Stimulated activated memory B cell treated with anti-CD40 and anti-IgM and Interleukin-4, amounts not matched to agents 10 μg/mL and 1 μg/mL and 100 μg/mL, for 72 hours (primary cell): ENCODE data around the gene BTD.

Experiments used
- ATAC-seq: fragments of 150-1000 bp; cut with Tn5 transposase; 2 replicates; pipeline ENCODE4 v1.10.0; 2021
- H3K27ac Mint-ChIP-seq: one replicate; pipeline ENCODE4 v1.8.0; 2022; ENCODE audit warnings: mild to moderate bottlenecking, mixed read lengths
- H3K27me3 Mint-ChIP-seq: one replicate; pipeline ENCODE4 v1.8.0; 2022; ENCODE audit warnings: mixed read lengths
- H3K36me3 Mint-ChIP-seq: one replicate; pipeline ENCODE4 v1.8.0; 2022; ENCODE audit warnings: mixed read lengths
- H3K4me1 Mint-ChIP-seq: one replicate; pipeline ENCODE4 v1.8.0; 2022; ENCODE audit warnings: mixed read lengths
- H3K4me3 Mint-ChIP-seq: one replicate; pipeline ENCODE4 v1.8.0; 2022; ENCODE audit warnings: mild to moderate bottlenecking, moderate library complexity, mixed read lengths
- H3K9me3 Mint-ChIP-seq: one replicate; pipeline ENCODE4 v1.8.0; 2022; ENCODE audit warnings: mixed read lengths

The BTD gene

GRCh38 chr3:15693355-15693754 lies 91.8 kb downstream of the BTD start:
- no peak for ATAC-seq
- H3K36me3 Mint-ChIP-seq: peaks cover 69% of the 10 kb centered on the region
- H3K4me1 Mint-ChIP-seq: peaks cover 5% of the 10 kb centered on the region
- no peak overlapping the region for H3K27ac Mint-ChIP-seq
- H3K9me3 Mint-ChIP-seq: no peaks in the 10 kb centered on the region
- no peak overlapping the region for H3K4me3 Mint-ChIP-seq
- H3K27me3 Mint-ChIP-seq: no peaks in the 10 kb centered on the region

GRCh38 chr3:15694628-15695027 lies 93.1 kb downstream of the BTD start:
- Mint-ChIP-seq H3K9me3 (no peaks in the 10 kb centered on the region), H3K36me3 (peaks cover 76% of the 10 kb centered on the region), H3K4me1 (peaks cover 9% of the 10 kb centered on the region), H3K4me3 (no peak overlapping the region), H3K27ac (no peak overlapping the region), H3K27me3 (no peaks in the 10 kb centered on the region)
- ATAC-seq: no peak
